ENCODE measurements around the gene TXNDC15.
"Not testable (repeated sequence)": the region's sequence is repeated elsewhere in the genome, so short reads cannot be mapped to it uniquely, and the experiment has no call there.

TXNDC15 gene, protein sequence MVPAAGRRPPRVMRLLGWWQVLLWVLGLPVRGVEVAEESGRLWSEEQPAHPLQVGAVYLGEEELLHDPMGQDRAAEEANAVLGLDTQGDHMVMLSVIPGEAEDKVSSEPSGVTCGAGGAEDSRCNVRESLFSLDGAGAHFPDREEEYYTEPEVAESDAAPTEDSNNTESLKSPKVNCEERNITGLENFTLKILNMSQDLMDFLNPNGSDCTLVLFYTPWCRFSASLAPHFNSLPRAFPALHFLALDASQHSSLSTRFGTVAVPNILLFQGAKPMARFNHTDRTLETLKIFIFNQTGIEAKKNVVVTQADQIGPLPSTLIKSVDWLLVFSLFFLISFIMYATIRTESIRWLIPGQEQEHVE

DNA sequence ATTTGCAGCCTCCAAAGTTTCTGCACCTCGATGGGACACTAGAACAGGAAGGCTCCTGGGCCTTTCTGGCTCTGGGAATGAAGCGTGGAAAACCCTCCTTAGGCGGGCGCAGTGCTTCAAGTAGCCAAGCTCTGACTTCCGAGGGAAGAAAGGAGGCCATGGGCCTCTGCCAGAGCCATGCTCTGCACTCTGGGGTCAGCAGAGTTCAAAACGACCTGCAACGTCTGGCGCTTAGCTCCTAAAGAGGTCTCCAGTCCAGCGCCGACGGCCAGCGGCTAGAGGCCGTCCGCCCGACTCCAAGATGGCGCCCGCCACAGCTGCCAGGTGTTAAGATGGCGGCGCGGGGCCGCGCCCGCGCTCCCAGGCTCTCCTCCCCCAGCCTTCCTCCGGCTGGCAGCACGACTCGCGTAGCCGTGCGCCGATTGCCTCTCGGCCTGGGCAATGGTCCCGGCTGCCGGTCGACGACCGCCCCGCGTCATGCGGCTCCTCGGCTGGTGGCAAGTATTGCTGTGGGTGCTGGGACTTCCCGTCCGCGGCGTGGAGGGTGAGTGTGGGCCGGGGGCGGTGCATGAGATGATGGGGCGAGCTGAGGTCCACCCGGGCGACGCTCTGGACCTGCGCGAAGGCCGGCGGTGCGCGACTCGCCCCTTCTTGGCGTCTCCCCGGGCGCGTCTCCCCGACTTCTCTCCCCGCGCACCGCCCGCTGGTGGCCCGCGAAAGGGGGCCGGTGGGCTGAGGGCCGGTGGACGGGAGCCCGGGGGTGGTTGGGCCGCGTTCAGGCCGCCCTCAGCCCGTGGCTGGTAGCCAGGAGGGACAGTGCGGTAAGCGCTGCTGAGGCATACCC, at the start of gene TXNDC15:
TXNDC15 (plus strand) TSS at position 385 of the 844 bp plus-strand sequence; CDS start at position 442, 57 bp downstream.
- peak; percentile 49 to 61 for DNase-seq (ENCODE audit: low read depth in 2 of 2, low spot score in 1 of 2)

DNA sequence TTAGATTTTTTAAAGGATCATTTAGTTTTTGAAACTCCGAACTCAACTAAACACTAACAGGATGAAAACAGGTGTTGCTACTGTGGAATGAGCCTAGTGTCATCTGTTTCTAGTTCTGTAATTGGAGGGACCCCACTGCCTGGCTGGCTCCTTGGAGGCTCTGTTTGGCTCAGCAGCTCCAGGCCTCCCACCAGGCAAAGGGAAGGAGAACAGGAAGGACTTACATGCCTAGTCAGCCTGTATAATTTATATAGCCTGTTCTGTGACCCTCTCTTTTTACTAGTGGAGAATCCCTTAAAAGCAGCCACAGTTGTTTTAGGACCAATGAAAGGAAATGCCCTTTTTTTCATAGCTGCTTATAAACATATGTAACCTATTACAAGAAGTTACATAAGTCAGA, 49.5 kb upstream of the TXNDC15 start:
- no peak for DNase-seq (ENCODE audit: low read depth in 2 of 2, low spot score in 1 of 2)

DNA sequence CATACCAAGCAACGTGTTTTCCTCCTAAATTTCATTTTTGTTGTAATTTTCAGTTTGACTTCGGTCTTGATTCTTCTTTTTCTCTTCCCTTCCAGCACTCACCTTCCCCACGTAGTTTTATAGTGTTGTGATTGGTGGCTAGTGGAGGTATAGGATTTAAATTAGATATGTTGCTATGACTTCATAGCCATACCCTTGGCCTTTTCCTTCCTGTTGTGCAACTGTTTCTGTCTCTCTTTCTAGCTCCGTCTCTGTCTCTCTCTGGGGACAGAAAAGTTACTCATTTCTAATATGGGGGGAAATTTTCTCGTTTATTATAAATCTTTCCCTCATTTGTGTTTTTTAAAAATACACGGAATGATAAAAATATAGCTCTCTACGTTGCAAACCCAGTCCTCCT, 49.0 kb upstream of the TXNDC15 start:
- DNase-seq (ENCODE audit: low read depth in 2 of 2, low spot score in 1 of 2): no peak

DNA sequence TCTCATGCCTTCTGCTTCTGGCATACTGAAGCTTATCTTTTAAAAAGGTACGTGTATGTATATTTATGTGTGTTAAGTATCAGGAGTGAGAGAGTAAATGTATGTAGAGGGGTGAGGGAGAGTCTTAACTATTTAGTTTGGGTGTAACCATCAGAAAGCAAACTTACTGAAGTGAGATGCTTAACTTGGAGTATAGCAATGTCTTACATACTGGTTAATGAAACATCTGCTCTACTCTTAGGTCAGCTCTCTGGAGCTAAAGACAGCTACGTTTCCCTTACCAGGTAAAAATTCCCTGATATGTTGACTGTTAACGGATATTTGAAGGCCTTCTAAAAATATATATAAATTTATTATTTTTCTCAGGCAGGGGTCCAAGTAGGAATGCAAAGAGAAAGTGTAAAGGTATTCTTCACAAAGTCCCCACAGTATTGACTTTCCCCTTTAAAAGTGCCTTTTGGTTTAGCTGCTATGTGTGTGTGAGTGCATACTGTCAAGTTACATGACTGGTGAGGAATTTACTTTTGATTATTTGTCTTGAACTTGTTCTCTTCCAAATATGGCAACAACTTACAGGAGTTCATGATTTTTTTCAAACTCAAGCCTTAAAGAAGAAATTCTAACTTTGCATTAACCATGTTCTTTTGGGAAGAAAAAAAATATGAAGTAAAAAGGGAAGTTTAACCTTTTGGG, 40.7 kb upstream of the TXNDC15 start:
- no peak for DNase-seq (ENCODE audit: low read depth in 2 of 2, low spot score in 1 of 2)

DNA sequence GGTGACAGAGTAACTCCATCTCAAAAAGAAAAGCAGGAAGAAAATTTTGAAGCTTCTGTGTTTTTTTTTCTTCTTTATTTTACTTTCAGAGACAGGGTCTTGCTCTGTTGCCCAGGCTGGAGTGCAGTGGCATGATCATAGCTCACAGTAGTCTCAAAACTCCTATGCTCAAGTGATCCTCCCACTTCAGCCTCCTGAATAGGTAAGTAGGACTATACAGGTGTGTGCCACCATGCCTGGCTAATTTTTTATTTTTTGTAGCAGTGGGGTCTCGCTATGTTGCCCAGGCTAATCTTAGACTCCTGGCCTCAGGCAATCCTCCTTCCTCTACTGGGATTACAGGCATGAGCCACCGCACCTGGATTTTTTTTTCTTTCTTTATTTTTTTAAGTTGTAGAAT, 38.5 kb upstream of the TXNDC15 start:
- no peak for DNase-seq (ENCODE audit: low read depth in 2 of 2, low spot score in 1 of 2)

- DNase-seq (ENCODE audit: low read depth in 2 of 2, low spot score in 1 of 2): no peak
Observed at GRCh38 chr5:134837530-134838181, 36.5 kb upstream of the TXNDC15 start.

DNA sequence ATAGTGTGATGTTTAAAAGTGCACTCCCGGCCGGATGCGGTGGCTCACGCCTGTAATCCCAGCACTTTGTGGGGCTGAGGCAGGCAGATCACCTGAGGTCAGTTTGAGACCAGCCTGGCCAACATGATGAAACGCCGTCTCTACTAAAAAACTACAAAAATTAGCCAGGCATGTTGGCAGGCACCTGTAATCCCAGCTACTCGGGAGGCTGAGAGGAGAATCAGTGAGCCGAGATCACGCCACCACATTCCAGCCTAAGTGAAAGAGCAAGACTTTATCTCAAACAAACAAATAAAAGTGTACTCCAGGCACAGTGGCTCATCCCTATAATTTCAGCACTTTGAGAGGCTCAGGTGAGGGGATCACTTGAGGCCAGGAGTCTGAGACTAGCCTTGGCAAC, 35.8 kb upstream of the TXNDC15 start:
- DNase-seq (ENCODE audit: low read depth in 2 of 2, low spot score in 1 of 2): not testable (repeated sequence)

DNA sequence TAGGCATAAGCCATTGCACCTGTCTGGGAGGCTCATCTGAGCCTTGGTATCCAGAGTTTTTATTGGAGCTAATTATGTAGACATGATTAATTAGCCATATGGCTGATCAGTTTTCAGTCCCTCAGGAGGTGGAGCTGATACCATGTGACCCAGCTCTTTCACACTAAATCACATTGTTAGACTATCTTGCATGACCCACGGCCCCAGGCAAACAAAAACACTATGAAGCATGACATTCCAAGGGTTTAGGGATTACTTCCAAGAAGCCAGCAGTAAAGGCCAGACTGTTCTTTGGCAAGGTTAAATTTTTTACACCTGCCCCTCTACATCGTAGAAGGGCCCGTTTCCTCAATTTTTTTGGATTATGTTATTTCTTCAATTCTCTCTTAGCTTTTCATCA, 33.4 kb upstream of the TXNDC15 start:
- DNase-seq (ENCODE audit: low read depth in 2 of 2, low spot score in 1 of 2): no peak

DNA sequence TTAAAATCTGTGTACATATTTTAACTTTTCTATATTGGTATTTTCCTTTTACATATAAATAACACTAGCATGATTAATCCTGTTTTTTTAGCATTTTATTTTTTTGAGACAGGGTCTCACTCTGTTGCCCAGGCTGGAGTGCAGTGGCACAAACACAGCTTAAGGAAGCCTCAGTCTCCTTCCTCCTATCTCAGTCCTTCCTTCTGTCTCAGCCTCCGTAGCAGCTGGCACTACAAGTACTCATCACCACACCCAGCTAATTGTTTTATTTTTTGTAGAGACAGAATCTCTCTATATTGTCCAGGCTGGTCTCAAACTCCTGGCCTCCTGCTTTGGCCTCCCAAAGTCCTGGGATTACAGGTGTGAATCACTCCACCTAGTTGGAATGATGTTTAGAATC, 29.9 kb upstream of the TXNDC15 start:
- no peak for DNase-seq (ENCODE audit: low read depth in 2 of 2, low spot score in 1 of 2)

- DNase-seq (ENCODE audit: low read depth in 2 of 2, low spot score in 1 of 2): no peak
Observed at GRCh38 chr5:134845335-134845851, 28.8 kb upstream of the TXNDC15 start.

- peak; percentile 68 to 82 for DNase-seq (ENCODE audit: low read depth in 2 of 2, low spot score in 1 of 2)
Observed at GRCh38 chr5:134845852-134846640, 28.1 kb upstream of the TXNDC15 start, which contains the start of gene C5orf24. Gene C5orf24, plus strand, starts transcription at chr5:134845968. Its CDS starts 8,933 bp downstream, at chr5:134854901.

- no peak for DNase-seq (ENCODE audit: low read depth in 2 of 2, low spot score in 1 of 2)
Observed at GRCh38 chr5:134846641-134846960, 27.6 kb upstream of the TXNDC15 start.

- DNase-seq (ENCODE audit: low read depth in 2 of 2, low spot score in 1 of 2): not testable (repeated sequence)
Observed at GRCh38 chr5:134849434-134849933, 24.7 kb upstream of the TXNDC15 start.

DNA sequence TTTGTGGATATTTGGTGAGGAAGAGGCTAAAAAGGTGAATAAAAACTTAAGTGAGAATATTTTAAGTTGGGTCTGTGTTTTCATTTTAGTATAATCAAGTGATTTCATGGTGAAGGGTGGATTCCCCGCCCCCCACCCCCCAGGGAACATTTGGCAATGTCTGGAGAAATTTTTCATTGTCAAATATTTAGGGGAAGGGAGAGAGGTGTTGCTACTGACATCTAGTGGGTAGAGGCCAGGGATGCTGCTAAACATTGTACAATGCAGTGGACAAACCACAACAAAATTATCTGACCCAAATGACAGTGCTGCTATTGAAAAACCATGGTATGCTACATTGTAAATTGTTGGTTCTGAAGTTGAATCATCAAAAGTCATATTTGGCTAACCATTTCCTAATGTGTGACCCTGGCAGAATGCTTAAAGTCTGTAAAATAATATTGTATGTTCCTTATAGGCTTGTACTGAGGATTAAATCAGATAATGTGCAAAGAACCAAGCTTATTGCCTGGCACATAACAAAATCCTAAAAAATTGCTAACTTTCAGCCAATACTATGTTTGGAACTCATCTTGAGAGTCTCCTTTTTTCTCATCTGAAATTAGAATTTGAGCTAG, 22.8 kb upstream of the TXNDC15 start:
- no peak for DNase-seq (ENCODE audit: low read depth in 2 of 2, low spot score in 1 of 2)

GRCh38 chr5:134856465-134856864, 17.7 kb upstream of the TXNDC15 start:
- DNase-seq (ENCODE audit: low read depth in 2 of 2, low spot score in 1 of 2): not testable (repeated sequence)

GRCh38 chr5:134857401-134857800, 16.8 kb upstream of the TXNDC15 start:
- DNase-seq (ENCODE audit: low read depth in 2 of 2, low spot score in 1 of 2): no peak

DNA sequence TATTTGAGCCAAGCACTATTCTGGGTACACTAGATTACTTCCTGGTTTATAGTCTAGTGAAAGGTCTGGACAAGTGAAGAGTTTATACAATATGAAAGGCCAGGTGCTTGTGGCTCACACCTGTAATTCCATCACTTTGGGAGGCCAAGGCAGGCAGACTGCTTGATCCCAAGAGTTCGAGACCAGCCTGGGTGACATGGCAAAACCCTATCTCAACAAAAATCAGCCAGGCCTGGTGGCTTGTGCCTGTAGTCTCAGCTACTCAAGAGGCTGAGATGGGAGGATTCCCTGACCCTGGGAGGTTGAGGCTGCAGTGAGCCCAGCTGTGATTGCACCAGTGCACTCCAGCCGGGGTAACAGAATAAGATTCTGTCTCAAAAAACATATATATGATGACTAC, 9.5 kb upstream of the TXNDC15 start:
- no peak for DNase-seq (ENCODE audit: low read depth in 2 of 2, low spot score in 1 of 2)

DNA sequence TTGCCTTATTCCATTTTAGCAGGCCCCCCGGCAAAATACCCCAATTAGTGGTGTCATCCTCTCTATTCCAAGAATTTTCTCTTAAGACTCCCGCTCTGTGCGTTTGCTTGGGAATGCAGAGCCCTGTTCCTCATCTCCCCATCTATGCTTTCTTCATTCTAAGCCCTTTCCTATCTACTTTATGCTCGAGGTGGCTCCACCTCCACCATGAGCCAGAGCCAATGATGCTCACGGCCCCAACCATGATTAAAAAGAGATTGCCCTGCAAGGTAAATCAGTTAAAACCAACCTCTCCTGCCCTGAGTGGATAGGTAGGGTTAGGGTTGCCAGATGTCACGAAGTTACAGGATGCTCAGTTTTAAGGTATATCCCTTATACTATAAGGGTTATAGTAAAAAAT, 677 bp upstream of the TXNDC15 start:
- DNase-seq (ENCODE audit: low read depth in 2 of 2, low spot score in 1 of 2): no peak

DNA sequence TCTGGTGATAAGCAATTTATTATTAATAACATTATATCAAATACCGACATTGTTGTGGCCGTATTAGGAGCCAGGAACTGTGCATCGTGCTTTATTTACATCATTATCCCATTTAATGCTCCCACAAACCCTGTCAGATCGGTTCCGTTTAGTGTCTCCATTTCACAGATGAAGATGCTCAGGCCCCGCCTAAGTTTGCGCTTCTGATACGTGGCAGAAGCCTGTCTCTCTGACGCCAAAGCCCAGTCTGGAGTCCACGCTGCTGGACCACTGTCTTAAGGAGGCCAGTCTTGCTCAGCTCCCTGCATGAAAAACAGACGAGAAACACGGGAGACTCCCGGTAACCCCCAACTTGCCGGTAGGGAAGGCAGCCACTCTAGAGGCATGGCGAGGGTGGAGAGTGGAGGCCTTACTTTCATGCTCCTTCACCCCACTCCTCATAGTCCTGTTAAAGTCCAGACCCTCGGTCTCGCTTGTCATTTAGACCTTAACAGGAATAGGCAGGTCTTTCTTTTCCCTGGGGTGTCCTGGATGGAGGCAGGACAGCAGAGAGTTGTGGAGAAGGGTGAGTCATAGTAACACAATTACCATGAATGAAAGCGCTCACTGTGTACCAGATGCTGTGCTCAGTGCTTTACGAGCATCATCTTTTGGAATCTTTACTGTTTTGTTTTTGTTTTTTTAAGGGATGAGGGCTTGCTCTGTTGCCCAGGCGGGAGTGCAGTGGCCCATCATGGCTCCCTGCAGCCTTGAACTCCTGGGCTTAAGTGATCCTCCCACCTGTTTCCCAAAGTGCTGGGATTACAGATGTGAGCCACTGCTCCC, 872 bp downstream of the TXNDC15 start:
- no peak for DNase-seq (ENCODE audit: low read depth in 2 of 2, low spot score in 1 of 2)

Measured in stimulated activated CD8-positive, alpha-beta memory T cell treated with anti-CD3 and anti-CD28 coated beads, Interleukin-4, amount 100 ng/mL, for 1 hour (primary cell).